Measurements from ENCODE around the gene WLS.
"Not testable (repeated sequence)": the region's sequence is repeated elsewhere in the genome, so short reads cannot be mapped to it uniquely, and the experiment has no call there.

WLS gene

DNA sequence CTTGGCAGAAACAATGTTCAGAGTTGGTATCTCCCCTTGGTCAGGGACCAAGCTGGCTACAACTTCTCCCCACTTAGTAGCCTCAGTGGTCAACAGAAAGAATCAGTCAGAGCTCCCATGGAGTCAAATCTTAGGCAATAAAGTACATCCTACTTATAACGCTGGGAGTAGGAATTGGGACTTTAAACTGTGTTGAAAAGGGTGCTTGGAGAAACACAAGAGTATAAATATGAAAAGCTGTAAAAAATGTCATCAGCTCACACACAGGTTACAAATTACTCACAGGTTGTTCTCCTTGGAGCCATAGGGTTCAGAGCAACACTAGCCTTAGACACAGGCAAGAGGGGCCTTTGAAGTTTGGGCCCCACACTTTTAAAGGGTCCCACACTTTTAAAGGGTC, 67.4 kb downstream of the WLS start:
- DNase-seq (ENCODE audit: low read depth): no peak

DNA sequence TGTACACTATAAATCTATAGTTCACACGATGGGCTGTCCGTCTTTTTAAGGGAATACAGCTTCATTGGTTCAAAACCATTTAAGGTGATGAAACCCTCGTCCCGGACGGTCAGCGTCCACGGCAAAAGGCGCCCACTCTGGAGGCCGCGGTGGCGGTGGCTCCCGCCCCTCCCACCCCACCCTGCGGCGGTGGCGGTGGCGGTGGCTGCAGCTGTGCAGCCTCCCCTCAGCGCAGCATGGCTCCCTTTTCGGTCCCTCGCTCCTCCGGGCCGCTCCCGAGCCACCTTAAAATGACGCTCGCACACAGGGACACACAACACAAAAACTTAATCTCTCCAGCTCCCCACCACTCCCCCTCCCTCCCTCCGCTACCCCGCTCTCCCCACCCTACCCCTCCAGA, 69.1 kb downstream of the WLS start:
- no peak for DNase-seq (ENCODE audit: low read depth)

DNA sequence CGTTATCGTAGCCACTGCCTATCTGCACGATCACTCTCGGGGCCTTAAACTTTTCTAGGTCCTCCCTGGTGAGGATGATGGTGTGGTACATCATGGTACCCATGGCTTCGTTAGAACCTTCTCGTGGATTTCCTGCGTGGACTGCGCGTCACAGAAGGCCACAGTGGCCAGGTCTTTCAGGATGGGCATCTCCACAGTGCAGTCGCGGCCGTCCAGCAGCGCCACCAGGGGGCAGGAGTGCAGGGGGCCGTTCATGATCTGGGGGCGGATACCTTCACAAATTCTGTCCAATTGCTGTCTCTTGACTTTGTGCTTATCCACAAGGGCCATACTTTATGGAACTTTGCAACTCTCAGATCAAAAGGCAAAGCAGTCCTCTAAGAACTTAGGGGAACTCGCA, 69.6 kb downstream of the WLS start:
- DNase-seq (ENCODE audit: low read depth): no peak

DNA sequence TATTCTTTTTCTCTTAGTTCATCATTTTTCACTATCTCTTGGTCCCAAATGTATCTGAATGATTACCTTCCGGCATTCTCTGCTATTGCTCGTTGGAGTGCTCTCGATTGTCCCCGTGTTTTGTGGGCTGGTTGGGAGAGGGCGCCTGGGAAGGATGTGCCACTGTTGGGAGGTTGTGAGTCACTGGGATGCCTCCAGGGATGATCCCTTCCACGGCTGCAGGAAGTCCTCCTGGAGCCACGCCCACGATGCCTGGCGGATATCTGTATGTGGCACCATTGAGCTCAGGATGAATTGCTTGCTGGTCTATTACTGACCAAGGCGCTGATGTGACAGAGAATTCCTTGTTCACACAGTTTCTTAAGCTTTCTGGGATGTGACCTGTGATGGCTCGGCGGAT, 70.7 kb downstream of the WLS start:
- not testable (repeated sequence) for DNase-seq (ENCODE audit: low read depth)

DNA sequence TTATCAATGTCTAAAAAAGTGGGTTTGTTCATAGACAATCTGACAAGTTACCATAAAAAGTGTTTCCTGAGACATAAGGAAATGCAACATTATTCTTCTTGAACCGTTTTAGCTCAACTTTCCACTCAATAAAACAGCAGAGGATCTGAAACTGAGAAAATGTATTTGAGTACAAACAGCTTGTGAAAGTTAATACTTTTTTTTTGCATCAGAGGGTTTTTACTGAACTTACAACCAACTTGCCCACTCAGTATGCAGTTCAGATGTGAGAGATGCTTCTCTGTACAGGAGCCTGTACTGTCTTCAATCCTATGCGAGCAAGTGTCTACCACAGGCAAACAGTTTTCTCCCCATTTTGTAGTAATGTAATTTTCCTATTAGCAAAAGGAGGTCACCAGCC, 71.4 kb downstream of the WLS start:
- DNase-seq (ENCODE audit: low read depth): not testable (repeated sequence)

DNA sequence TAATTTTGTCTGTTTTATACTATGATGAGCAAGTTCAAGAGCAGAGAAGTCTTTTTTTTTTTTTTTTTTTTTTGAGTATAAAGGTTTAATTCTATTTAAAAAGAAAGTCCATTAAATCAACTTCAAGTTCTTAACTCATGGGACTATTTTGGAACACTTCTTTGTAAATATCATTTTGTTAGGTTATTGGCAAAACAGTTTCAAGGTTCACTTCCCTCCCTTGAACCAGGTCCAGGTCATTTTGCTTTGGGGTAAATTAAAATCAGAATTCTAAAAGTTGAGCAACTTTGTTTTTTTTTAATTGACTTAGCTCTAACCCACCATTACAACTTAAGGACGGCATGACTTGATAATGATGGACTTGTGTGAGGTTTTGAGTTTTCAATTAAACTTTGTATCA, 72.3 kb downstream of the WLS start:
- no peak for DNase-seq (ENCODE audit: low read depth)

DNA sequence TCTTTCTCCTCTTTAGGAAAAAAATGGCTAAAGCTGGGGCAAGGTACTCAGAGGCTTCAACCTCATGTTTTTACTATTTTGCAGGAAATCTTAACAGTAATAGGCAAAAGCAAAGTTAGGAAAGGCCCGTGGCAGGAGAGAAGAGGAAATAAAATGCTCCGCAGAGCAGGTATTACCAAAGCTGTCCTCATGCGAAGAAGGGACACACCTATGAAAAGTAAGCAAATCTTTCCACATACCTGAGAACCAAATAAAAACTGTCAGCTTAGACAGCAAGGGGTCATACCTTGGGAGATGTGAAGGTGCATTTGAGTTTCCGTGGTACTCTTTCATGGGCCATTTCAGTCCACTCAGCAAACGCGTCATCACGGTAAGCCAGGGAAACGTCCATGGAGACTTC, 73.5 kb downstream of the WLS start:
- DNase-seq (ENCODE audit: low read depth): no peak

DNA sequence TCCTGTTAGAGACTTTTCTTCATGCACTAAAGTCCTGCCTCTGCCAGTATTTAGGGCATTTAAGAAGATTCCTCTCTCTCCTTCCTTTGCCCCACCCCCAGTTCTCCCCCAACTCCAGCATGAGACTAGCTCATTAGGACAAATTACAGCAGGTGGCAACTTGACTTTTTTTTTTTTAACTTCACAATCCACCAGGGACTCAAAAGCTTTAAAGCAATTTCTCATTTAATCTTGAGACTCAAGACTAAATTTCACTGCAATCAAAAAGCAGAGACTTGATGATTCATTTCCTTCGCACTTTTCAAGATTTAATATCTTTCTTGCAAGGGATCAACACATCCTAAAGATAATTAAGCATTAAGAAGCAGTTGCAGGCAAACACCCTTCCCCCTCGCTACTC, 74.9 kb downstream of the WLS start:
- no peak for DNase-seq (ENCODE audit: low read depth)

DNA sequence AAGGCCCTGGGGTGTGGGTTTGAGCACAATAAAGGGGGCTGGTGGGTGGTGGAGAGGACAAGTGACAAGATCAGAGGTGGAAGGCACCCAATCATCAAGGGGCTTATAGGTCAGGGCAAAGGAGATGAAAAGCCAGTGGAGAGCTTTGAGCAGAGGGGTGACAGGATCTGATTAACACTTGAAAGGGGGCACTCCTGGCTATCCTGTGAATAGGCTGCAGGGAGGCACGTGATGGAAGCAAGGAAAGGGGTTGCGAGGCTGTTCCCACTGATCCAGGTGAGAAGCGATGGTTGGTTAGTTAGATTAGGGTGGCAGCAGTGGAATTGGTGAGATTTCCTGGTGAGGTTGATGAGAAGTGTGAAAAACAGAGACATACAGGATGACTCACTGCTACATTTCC, 80.6 kb downstream of the WLS start:
- no peak for DNase-seq (ENCODE audit: low read depth)

DNA sequence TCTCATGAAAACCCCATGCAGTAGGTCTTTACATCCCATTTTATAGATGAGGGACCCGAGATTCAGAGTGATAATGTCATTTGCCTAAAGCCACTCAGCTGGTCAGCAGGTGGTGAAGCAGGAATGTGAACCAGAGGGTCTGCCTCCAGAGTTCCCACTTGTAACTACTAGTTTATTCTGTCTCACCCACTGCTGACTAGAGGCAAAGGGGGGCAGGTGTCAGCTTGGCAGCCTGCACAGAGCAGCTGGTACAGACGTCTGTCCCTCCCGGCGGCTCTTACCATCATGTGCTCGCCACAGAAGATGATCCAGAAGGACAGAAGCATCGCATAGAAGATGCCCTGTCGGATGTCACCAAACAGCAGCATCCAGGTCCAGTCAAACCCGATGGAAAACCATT, 82.4 kb downstream of the WLS start:
- DNase-seq (ENCODE audit: low read depth): no peak

DNA sequence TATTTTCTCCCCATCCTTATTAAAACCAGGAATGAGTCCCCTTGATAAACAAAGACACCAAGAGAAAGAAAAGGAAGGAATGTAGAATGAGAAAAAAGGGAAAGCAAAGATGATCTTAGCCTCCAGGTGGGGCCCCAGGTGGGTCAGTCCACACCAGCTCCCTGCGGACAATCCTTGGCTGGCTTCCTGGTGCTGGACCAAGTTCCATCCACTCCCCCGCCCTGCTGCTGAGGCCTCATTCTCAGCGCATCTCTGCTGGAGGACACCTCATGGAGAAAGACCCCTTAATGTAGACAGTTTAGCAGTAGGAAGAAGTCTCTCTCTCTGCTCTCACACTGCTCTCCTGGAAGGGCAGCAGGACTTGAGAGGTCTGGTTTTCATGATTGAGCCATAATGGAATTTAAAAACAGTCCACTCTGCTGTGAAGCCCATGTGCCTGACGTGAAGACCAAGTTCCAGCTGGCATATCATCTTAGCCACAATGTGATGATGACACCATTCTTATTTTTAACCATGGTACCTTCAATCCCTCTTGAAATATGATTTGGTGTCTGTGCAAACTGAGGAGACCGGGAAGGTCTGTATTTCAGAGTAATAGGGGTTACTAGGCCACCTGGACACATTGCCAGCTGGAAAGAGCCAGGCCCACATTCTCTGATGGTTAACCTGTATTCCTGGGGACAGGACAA, 83.1 kb downstream of the WLS start:
- no peak for DNase-seq (ENCODE audit: low read depth)

DNA sequence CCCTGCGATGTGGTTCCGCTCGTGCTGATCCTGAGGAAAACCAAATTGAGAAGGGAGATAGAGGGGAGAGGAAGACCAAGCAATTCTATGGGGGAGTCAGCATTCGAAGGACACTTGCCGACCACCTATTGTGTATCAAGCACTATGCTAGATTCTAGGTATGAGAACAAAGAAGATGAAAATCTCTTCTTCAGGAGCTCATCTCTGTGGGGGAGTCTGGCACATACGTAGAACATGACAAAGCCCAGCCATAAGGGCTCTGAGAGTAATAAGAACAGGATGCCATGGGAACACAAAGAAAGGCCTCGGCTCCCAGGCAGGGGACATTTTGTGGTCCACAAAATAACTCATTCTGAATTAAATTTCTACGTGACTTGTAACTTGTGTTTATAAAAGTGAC, 83.7 kb downstream of the WLS start:
- no peak for DNase-seq (ENCODE audit: low read depth)

DNA sequence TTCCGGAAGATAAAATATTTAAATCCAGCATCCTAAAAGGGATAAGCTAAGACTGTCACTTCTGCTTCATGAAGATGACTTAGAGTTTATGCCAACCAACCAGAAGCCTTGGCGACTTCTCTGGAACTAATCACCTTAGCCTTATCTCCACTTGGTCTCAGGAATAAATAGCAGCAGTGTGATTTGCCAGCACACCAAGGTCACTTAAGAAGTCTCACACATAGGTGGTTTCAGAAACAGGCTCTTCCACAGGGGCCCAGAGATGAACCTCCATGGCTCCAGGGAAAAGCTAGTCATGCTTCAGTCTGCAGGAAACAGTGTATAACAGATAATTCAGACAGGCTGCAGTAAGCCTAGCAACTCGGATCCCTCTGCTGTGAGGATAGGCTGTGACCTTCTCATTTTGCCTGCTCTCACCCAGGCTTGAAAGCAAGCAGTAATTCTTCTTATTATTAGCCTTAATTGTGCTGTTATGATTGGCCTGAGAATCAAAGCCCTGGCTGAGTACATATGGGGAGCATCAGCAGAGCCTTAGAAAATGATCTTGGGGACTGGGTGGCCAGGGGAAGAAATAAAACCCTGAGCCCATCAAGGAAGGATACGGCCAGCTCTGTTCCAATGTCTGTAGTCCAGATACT, 84.7 kb downstream of the WLS start:
- DNase-seq (ENCODE audit: low read depth): no peak

DNA sequence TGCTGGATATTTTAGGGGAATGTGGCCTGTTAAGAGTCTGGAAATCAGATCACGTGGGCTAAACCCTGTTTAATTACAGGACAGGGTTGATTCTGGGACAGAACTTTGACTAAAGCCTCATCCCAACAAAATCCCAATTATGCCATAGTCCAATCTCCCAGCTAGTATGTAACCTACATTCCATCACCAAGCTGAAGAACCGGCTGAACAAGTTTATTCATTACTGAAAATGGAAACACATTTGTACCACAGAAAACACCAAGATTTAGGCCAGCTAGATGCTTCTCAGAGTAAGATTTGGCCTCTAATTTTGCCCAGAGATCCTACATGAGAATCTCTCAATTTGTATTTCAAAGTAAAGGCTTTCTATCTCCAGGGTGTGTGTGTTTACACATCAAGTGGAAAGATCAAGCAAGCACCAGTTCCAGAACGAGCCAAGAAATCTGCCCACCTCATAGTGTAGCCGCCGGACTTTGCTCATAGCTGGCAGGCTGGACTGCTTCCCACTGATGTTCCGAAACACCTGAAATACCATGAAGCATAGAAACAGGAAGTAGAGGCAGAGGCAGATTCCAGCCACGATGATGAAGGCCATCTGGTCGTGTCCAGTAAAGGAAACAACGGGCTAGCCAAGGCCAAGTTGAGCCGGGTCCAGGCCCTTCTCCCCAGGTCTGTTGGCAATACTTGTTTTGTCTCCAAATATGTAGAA, 86.8 kb downstream of the WLS start:
- no peak for DNase-seq (ENCODE audit: low read depth)

DNA sequence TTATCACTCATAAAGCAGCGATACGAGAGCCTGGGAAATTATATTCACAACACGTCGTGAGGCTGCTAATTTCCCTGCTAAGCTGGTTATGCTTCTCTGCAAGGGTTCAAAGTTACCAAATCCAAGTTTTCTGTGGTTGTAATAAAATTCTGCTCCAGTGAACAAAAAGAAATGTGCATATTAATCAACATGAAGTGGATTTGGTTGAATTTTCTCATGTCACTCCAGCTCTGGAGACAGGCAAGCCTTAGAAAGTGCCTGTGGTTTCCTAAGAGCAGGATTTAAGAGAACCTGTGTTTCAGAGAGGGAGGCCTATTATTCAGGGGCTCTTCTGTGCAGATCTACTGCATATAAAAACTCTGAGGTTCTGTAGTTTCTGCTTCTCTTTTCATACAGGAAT, 87.5 kb downstream of the WLS start:
- DNase-seq (ENCODE audit: low read depth): no peak

DNA sequence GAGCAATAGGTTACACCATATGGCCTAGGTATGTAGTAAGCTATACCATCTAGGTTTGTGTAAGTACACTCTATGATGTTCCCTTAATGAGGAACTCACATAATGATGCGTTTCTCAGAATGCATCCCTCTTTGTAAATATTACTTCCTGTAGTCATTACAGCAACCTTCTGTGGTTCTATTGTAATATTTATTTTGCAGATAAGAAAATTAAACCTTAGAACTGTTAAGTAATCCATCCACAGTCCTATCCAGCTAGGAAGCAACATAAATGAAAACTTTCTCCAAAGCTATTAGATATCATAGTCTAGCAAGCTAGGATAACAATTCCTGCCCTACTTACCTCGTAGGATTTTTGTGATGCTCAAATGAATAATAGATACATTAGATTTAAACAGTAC, 88.7 kb downstream of the WLS start:
- no peak for DNase-seq (ENCODE audit: low read depth)

DNA sequence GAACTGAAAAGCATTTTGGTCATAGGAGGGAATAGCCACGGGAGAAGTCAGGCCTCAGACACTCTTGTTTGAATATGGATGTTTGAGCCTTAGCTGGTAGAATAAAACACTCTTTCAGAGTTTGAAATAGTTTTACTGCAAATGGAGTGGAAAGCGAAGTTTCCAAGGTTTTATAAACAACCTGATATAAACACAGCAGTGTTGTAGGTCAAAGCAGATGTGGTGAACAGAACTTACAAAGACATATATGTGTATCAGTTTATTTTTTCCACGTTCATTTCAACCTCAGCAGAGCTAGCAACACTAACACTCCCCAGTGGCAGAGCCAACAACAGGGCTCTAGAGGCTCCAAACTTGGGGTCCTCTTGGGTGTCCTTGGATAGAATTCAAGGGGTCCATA, 89.9 kb downstream of the WLS start:
- DNase-seq (ENCODE audit: low read depth): no peak

DNA sequence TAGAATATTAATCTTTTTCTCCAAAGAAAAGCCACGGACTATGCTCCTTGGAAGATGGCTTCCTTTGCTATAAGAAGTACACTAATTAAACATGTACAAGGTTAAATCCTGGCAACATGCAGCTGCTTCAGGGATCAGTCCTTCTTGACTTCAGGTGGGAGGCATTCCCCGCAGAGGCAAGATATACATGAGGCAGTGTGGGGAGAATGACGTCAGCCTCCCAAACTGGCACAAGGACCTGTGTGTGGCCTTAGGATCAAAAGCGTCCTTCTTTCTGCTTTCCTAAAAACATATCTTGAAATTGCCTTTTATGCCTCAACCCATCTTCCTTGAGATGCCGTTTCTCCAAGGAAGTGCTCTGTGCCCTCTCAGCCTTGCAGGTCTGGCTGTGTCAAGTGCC, 90.3 kb downstream of the WLS start:
- DNase-seq (ENCODE audit: low read depth): no peak

DNA sequence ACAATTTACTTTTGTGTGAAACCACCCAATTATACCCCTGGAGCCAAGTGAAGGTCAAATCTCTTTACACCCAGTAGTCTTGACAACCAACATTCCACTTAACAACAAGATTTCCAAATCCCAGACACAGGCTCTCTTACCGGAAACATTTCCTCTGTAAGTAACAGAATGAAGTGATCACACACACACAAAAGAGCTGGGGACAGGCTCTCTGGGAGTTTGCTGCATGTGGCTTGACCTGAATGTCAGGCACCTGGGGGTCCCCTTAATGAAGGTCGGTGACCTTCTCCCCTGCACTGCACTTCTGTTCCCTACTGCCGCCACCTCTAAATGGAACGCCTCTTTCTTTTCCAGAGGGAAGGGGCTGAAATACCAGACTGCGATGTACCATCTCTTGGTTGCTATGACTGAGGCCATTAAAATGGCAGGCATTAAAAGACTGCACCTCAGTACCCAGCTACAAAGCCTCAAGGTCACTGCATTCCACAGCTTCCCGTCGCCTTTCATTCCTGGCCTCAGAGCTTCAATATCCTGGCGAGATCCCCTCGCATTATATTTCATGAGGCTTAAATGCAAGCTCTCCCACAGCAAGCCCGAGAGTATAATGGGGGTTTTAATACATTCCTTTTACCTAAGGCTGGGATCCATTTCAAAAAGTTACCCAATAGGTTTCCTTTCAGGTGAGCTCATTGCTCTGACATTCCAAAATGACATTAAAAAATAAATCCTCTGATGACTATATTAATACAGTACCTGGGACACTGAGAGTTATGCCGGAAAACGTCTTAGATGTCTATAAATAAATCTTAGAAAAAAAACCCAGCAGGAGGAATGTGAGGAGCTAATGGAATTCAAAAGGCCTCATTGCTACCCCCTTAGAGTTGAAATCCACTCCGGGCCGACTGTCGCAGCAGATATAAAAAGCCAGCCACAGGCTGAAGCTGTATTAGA, 91.0 kb downstream of the WLS start:
- DNase-seq (ENCODE audit: low read depth): no peak

DNA sequence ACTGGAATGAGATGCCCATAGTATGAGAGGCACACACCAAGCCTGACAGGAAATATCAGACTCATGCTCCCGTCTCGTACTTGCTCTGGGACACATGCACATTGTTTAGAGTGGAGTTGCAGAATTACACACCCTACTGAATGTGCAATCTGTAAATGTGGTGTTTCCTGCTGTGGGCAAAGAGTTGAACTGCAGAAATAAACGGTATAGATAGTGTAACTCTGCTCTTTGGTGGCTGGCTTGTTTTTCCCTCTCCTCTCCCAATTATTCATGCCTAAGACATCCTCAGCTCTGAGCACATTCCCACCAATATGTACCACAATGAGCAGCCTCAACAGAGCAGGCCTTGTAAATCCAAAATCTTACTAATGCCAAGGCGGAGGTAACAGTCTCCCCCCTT, 91.8 kb downstream of the WLS start:
- DNase-seq (ENCODE audit: low read depth): no peak

DNA sequence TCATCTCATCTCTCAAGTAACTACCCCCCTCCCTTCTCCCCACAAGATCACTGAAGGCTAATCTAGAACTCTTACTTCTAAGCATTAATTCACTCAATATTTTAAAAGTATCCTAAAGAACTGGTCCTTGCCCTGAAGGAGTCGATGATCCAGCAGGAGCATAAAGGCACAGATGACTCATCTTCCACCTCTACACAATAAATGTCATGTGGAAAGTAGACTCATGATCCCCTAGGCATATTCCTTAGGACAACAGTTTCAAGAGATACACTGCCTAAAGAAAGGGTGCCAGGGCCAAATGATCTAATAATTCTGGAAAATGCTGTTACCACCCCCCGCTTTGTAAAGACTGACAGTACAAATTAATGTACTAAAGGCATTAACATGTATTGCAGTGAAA, 96.1 kb downstream of the WLS start:
- no peak for DNase-seq (ENCODE audit: low read depth)

DNA sequence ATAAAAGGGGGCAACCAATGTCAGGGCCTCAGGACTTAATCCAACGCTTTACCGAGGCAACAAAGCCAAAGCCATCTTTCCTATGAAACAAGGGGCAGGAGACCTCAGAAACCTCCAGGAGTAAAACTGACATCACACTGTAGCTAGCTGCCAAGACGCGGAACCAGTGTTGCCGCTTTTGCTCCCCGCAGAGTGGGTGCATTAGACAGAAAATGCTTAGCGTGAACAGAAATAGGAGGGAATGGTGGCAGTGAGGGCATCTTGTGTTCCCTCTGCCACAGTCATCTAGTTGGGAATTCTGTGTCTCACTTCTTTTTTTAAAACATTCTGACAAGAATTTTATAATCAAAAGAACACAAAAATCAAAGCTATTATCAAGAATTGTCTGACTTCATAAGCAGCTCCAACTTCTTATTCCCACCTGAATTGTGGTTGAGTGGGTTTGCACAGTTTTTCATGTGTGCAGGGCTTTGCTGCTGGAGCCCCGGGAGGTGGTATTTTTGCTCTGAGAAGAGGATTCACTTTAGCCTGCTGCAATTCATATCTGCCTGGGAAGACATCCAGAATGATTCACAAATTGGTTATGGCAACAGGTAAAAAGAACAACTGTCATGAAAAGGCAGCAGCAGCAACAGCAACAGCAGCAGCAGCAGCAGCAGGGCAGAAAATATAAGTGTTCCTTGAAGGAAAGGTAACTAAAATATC, 99.7 kb downstream of the WLS start:
- no peak for DNase-seq (ENCODE audit: low read depth)
